HL-60 (cell line): ENCODE data around the gene HAUS8.

Experiments
- CTCF ChIP-seq: IDR thresholded peaks from one replicate; pipeline ENCODE4 v1.5.1; 2011; ENCODE audit warnings: low read length, control low read depth, inconsistent platforms; ENCODE audit not compliant: insufficient read depth
- GABPA ChIP-seq: IDR thresholded peaks from 2 replicates; pipeline ENCODE4 v1.6.1; 2012; ENCODE audit warnings: low read depth
- POLR2AphosphoS5 ChIP-seq: IDR thresholded peaks from 2 replicates; pipeline ENCODE4 v1.6.1; 2012; ENCODE audit warnings: low read depth
- REST ChIP-seq: IDR thresholded peaks from 2 replicates; pipeline ENCODE4 v1.6.1; 2012; ENCODE audit warnings: low read depth; ENCODE audit not compliant: insufficient replicate concordance
- SPI1 ChIP-seq: IDR thresholded peaks from 2 replicates; pipeline ENCODE4 v1.6.1; 2012; ENCODE audit warnings: low read depth, mild to moderate bottlenecking, borderline replicate concordance

- TF ChIP-seq CTCF (no peak), GABPA (no peak), POLR2AphosphoS5 (no peak), REST (no peak), SPI1 (no peak)
These were observed 38.1 kb downstream of the HAUS8 start for GRCh38 chr19:17037184-17037583.
